ENCODE data around the gene NFKBIE.

The NFKBIE gene

DNA sequence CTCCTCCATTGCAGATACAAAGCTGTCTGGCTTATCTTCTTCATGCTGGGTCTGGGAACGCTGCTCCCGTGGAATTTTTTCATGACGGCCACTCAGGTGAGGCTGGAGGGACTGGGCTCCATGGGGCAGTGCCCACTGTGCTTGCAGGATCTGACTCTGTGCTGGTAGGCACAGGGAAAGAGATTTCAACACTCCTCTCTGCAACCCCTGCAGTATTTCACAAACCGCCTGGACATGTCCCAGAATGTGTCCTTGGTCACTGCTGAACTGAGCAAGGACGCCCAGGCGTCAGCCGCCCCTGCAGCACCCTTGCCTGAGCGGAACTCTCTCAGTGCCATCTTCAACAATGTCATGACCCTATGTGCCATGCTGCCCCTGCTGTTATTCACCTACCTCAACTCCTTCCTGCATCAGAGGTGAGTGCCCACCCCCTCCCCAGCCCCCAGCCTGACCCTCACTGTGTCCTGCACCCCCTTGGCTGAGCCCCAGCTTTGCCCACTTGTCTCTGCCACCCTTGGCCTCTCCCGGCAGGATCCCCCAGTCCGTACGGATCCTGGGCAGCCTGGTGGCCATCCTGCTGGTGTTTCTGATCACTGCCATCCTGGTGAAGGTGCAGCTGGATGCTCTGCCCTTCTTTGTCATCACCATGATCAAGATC is 35.8 kb downstream of the NFKBIE start:
- Mint-ChIP-seq H3K4me3 (no peak overlapping the region), H3K9me3 (no peaks in the 10 kb centered on the region), H3K4me1 (ENCODE audit: low read depth) (peaks cover 85% of the 10 kb centered on the region), H3K27ac (no peak overlapping the region), H3K27me3 (peaks cover 5% of the 10 kb centered on the region), H3K36me3 (ENCODE audit: low read depth) (no peaks in the 10 kb centered on the region)
- intact Hi-C loops (cut with micrococcal nuclease): no loop called here

DNA sequence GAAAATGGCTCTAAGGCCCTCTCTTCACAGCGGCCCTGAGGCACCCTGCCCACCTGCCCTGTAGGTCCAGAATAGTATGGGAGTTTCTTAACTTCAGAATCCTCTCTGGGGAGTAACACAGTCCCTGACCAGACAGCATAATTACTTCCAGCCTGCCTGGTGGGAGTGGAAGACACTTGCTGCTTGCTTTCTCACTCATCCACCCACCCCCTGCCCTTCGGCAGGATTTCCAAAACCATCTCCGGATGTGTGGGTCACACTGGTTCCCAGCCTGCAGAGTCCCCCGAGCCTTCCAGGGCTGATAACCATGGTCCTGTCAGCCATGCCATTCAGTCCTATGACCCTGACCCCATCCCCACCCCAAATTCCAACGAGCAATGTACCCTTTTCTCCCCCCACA is 36.5 kb downstream of the NFKBIE start:
- Mint-ChIP-seq H3K36me3 (ENCODE audit: low read depth) (no peaks in the 10 kb centered on the region), H3K27me3 (peaks cover 11% of the 10 kb centered on the region)

GRCh38 chr6:44228433-44228832 is 36.9 kb downstream of the NFKBIE start:
- intact Hi-C loops (cut with micrococcal nuclease): no loop called here
- H3K4me1 Mint-ChIP-seq (ENCODE audit: low read depth): peaks cover 83% of the 10 kb centered on the region
- H3K9me3 Mint-ChIP-seq: no peaks in the 10 kb centered on the region

More for the DNA sequence above, 36.5 kb downstream of the NFKBIE start:
- peaks cover 85% of the 10 kb centered on the region for H3K4me1 Mint-ChIP-seq (ENCODE audit: low read depth)
- H3K27ac Mint-ChIP-seq: no peak overlapping the region
- intact Hi-C loops (cut with micrococcal nuclease): no loop called here
- no peaks in the 10 kb centered on the region for H3K9me3 Mint-ChIP-seq
- H3K4me3 Mint-ChIP-seq: no peak overlapping the region

DNA sequence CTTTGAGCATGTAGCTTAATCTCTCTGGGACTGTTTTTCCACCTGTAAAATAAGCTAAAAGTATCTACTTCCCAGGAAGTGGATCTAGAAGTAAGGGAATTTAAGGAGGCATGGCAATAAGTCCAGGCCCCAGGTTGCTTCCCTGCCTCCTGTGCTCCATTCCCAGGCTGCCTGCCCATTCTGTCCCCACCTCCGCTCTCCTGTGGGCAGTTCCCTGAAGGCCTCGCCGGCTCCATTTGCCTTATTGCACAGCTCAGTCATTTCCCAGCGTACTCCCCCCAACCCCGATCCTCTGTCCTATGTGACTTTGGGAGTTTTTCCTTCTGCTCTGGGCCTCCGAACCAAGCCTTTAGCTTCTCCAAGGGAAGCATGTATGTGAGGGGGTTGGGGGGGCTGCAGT is 37.3 kb downstream of the NFKBIE start:
- Mint-ChIP-seq H3K27me3 (peaks cover 13% of the 10 kb centered on the region), H3K4me1 (ENCODE audit: low read depth) (peaks cover 82% of the 10 kb centered on the region), H3K9me3 (no peaks in the 10 kb centered on the region), H3K27ac (no peak overlapping the region), H3K36me3 (ENCODE audit: low read depth) (no peaks in the 10 kb centered on the region), H3K4me3 (no peak overlapping the region)
- intact Hi-C loops (cut with micrococcal nuclease): no loop called here

More at GRCh38 chr6:44228433-44228832, 36.9 kb downstream of the NFKBIE start:
- Mint-ChIP-seq H3K27me3 (peaks cover 12% of the 10 kb centered on the region), H3K27ac (no peak overlapping the region), H3K36me3 (ENCODE audit: low read depth) (no peaks in the 10 kb centered on the region), H3K4me3 (no peak overlapping the region)

- H3K36me3 Mint-ChIP-seq (ENCODE audit: low read depth): no peaks in the 10 kb centered on the region
- H3K9me3 Mint-ChIP-seq: no peaks in the 10 kb centered on the region
- intact Hi-C loops (cut with micrococcal nuclease): no loop called here
- H3K4me3 Mint-ChIP-seq: no peak overlapping the region
- H3K4me1 Mint-ChIP-seq (ENCODE audit: low read depth): peaks cover 82% of the 10 kb centered on the region
- H3K27me3 Mint-ChIP-seq: peaks cover 20% of the 10 kb centered on the region
- H3K27ac Mint-ChIP-seq: peak overlapping the region; percentile 69
These were observed 38.1 kb downstream of the NFKBIE start for GRCh38 chr6:44227148-44227793.

DNA sequence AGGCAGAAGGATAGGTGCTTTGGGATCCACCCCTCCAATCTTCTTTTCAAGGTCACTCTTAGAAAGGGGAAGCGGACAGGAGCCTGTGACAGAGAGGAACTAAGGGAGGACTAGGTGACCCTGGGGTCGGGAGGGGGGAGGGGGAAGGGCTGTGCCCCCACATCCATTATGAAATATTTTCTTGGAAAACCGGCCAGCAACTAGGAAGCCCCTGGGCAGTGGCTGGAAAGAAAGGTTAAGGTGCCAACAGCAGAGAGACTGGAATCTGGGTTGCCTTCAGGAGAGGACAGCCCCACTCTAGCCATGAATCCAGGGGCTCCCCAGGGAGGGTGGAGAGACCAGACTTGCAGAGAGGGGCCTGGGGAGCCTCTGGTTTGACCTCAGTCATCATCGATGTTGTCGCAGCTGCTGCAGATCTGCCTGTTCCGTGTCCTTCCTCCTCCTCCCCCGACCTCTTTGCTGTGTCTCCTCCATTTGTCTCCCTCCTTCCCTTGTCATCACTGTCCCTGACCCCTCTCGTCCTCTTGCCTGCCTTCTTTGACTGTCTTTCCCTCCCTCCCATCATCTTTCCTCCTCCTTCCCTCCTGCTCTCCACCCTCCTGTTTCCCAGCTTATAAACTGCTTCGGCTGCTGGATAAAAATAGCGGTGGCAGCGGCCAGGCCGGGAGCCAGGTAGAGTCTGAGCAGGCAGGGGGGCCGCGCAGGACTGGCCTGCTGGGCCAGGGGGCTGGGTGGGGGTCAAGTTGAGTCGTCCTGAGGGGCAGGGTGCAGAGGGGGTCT is 38.8 kb downstream of the NFKBIE start:
- Mint-ChIP-seq H3K4me3 (no peak overlapping the region), H3K27me3 (peaks cover 20% of the 10 kb centered on the region), H3K4me1 (ENCODE audit: low read depth) (peaks cover 82% of the 10 kb centered on the region), H3K36me3 (ENCODE audit: low read depth) (no peaks in the 10 kb centered on the region), H3K27ac (peak overlapping the region; percentile 69), H3K9me3 (no peaks in the 10 kb centered on the region)
- intact Hi-C loops (cut with micrococcal nuclease): no loop called here

DNA sequence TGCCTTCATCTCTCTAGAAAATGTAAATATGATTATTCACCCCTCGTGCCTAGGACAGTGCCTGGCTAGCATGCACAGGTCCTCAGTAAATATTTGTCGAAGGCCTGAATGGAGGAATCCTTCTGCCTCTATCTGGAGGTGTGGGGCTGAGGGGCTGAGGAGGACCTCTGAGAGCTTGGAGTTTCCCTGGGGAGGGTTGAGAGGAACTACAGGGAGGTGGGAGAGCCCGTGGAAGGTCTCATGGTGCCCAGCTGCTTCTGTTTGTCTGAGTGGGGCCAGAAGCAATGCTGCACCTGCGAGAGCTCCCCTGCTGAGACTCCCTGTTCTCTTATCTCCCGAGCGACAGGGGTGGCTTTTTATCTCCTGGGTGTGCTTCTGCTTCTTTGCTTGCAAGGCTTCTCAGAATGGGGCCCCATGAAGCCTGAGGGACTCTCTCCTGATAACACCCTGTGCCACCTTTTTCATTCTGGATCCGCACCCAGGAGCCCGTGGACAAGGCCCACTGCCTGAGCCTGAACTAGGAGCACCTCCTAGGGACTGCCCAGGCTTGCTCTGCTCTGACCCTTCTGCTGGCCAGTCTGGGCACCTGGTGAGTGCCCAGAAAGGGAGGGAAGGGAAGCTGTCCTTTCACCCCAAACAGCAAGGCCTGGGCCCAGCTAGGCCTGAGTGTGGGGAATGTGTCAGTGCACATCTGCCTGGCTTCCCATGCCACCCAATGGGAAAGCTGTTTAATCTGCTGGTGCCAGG is 39.6 kb downstream of the NFKBIE start:
- intact Hi-C loops (cut with micrococcal nuclease): no loop called here
- Mint-ChIP-seq H3K36me3 (ENCODE audit: low read depth) (no peaks in the 10 kb centered on the region), H3K9me3 (no peaks in the 10 kb centered on the region), H3K27me3 (peaks cover 20% of the 10 kb centered on the region), H3K4me1 (ENCODE audit: low read depth) (peaks cover 81% of the 10 kb centered on the region), H3K27ac (peak overlapping the region; percentile 69), H3K4me3 (no peak overlapping the region)

- H3K4me3 Mint-ChIP-seq: no peak overlapping the region
These were observed 40.4 kb downstream of the NFKBIE start for GRCh38 chr6:44224965-44225305.

GRCh38 chr6:44224029-44224964 is 41.1 kb downstream of the NFKBIE start:
- H3K4me3 Mint-ChIP-seq: peak overlapping the region; percentile 74
- H3K27ac Mint-ChIP-seq: peak overlapping the region; percentile 5
- H3K4me1 Mint-ChIP-seq (ENCODE audit: low read depth): peaks cover 82% of the 10 kb centered on the region
- intact Hi-C loops (cut with micrococcal nuclease): no loop called here
- no peaks in the 10 kb centered on the region for H3K9me3 Mint-ChIP-seq
- H3K27me3 Mint-ChIP-seq: peaks cover 20% of the 10 kb centered on the region
- H3K36me3 Mint-ChIP-seq (ENCODE audit: low read depth): no peaks in the 10 kb centered on the region

More at GRCh38 chr6:44224965-44225305, 40.4 kb downstream of the NFKBIE start:
- Mint-ChIP-seq H3K9me3 (no peaks in the 10 kb centered on the region), H3K27ac (peak overlapping the region; percentile 5), H3K27me3 (peaks cover 20% of the 10 kb centered on the region), H3K36me3 (ENCODE audit: low read depth) (no peaks in the 10 kb centered on the region), H3K4me1 (ENCODE audit: low read depth) (peaks cover 80% of the 10 kb centered on the region)
- intact Hi-C loops (cut with micrococcal nuclease): no loop called here

DNA sequence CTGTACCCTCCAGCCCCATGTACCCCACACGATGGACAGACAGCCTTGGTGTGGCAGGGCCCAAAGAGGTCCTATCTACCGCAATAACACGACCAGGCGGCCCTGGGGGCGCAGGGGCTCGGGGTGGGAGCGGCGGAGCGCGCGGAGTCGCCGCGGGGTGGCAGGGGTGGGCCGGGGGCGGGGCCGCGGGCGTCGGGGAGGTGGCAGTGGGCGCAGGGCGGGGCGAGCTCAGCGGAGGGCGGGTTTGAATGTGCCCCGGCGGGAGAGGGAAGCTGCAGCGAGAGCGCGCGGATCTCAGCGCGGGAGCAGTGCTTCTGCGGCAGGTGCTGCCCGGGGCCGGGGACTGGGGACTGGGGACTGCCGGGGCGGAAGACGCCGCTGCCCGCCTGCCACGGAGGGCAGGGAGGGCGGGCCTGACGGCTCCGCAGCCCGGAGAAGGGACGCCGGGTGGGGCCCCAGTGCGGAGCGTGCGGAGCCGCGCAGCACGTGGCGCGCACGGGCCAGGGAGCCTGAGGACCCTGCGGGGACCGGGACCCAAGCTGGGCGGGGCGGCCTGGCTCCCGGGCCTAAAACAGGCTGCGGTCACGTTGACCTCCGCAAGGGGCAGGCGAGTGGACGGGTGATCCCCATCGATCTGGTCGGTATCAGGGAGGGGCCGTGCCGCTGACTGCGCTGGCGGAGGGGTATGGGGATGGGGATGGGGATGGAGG is 41.9 kb downstream of the NFKBIE start, which contains the start of gene SLC29A1:
Gene SLC29A1 (plus strand): TSS at position 277 of the 710 bp plus-strand sequence. CDS start 3,719 bp downstream, outside the sequence.
- intact Hi-C loops (cut with micrococcal nuclease): no loop called here
- Mint-ChIP-seq H3K27me3 (peaks cover 20% of the 10 kb centered on the region), H3K4me3 (peak within 1 kb of the TSS; percentile 74), H3K36me3 (ENCODE audit: low read depth) (no peaks in the 10 kb centered on the region), H3K27ac (peak within 1 kb of the TSS; percentile 5), H3K4me1 (ENCODE audit: low read depth) (peaks cover 85% of the 10 kb centered on the region), H3K9me3 (no peaks in the 10 kb centered on the region)

- intact Hi-C loops (cut with micrococcal nuclease): no loop called here
- peaks cover 86% of the 10 kb centered on the region for H3K4me1 Mint-ChIP-seq (ENCODE audit: low read depth)
- peaks cover 20% of the 10 kb centered on the region for H3K27me3 Mint-ChIP-seq
- no peaks in the 10 kb centered on the region for H3K9me3 Mint-ChIP-seq
- H3K27ac Mint-ChIP-seq: no peak overlapping the region
- H3K36me3 Mint-ChIP-seq (ENCODE audit: low read depth): no peaks in the 10 kb centered on the region
- peak overlapping the region; percentile 51 for H3K4me3 Mint-ChIP-seq
These were observed 42.6 kb downstream of the NFKBIE start for GRCh38 chr6:44222486-44223318.

DNA sequence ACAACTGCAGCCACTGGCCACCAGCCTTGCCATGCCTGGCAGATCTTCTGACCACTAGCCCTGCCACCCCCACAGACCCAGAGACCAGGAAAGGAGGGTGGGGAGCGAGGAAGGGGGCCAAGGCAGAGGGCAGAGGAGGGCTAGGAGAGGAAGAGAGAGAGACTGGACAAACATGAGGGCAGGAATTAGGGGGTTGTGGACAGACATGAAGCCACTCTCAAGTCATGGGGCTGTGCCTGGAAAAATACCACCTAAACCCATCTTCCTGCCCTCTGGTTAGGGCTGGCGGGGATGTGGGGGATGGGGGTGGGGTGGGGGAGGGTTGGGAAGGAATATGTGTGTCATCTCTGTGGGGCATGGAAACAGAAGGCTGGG is 43.4 kb downstream of the NFKBIE start:
- Mint-ChIP-seq H3K4me3 (no peak overlapping the region), H3K36me3 (ENCODE audit: low read depth) (no peaks in the 10 kb centered on the region), H3K27me3 (peaks cover 20% of the 10 kb centered on the region), H3K4me1 (ENCODE audit: low read depth) (peaks cover 88% of the 10 kb centered on the region), H3K9me3 (no peaks in the 10 kb centered on the region), H3K27ac (peak overlapping the region; percentile 59)
- intact Hi-C loops (cut with micrococcal nuclease): loop anchor here (2.0 kb wide), 1 partner anchor 15 kb away; no protein-coding TSS in a partner anchor

Data from dendritic cell treated with granulocyte-macrophage colony-stimulating factor and Interleukin-4, amounts not matched to agents 40 ng/mL and 50 ng/mL, for 4 days (primary cell).